GM19025 (cell line): Measurements from ENCODE around the gene CNKSR2.

Source experiments
- ATAC-seq: cut with Tn5 transposase; IDR thresholded peaks from one replicate; pipeline ENCODE4 v1.9.1; 2021; ENCODE audit warnings: mild to moderate bottlenecking, low read depth, moderate library complexity; ENCODE audit not compliant: unreplicated experiment

CNKSR2 gene

GRCh38 chrX:21590012-21590776 lies 216.0 kb downstream of the CNKSR2 start:
- ATAC-seq: no peak

- no peak for ATAC-seq
Observed at GRCh38 chrX:21606002-21606401, 231.8 kb downstream of the CNKSR2 start.

GRCh38 chrX:21610168-21610567 lies 235.9 kb downstream of the CNKSR2 start:
- no peak for ATAC-seq

- ATAC-seq: no peak
Observed at GRCh38 chrX:21612154-21612553, 237.9 kb downstream of the CNKSR2 start.

GRCh38 chrX:21616386-21616785 lies 242.2 kb downstream of the CNKSR2 start:
- no peak for ATAC-seq

- no peak for ATAC-seq
Observed at GRCh38 chrX:21620234-21620633, 246.0 kb downstream of the CNKSR2 start.

GRCh38 chrX:21623778-21624501 lies 249.7 kb downstream of the CNKSR2 start:
- ATAC-seq: no peak

GRCh38 chrX:21632027-21632426 lies 257.8 kb downstream of the CNKSR2 start:
- ATAC-seq: no peak

- no peak for ATAC-seq
Observed at GRCh38 chrX:21638311-21638710, 264.1 kb downstream of the CNKSR2 start.

GRCh38 chrX:21639775-21640174 lies 265.6 kb downstream of the CNKSR2 start:
- ATAC-seq: no peak

- no peak for ATAC-seq
Observed at GRCh38 chrX:21645431-21645830, 271.2 kb downstream of the CNKSR2 start.

- no peak for ATAC-seq
Observed at GRCh38 chrX:21645886-21646285, 271.7 kb downstream of the CNKSR2 start.

GRCh38 chrX:21655901-21656586 lies 281.8 kb downstream of the CNKSR2 start:
- no peak for ATAC-seq

GRCh38 chrX:21656587-21657317 lies 282.5 kb downstream of the CNKSR2 start:
- ATAC-seq: no peak

GRCh38 chrX:21657318-21658151 lies 283.3 kb downstream of the CNKSR2 start:
- ATAC-seq: no peak

- no peak for ATAC-seq
Observed at GRCh38 chrX:21658152-21658737, 284.0 kb downstream of the CNKSR2 start, which contains the start of gene KLHL34. KLHL34 (minus strand) TSS chrX:21658330; CDS start chrX:21657788, 542 bp downstream.

- no peak for ATAC-seq
Observed at GRCh38 chrX:21658746-21659145, 284.5 kb downstream of the CNKSR2 start.

- no peak for ATAC-seq
Observed at GRCh38 chrX:21659320-21659719, 285.1 kb downstream of the CNKSR2 start.

GRCh38 chrX:21660156-21660555 lies 285.9 kb downstream of the CNKSR2 start:
- ATAC-seq: no peak
